Heart right ventricle (tissue), 16 donors: ENCODE measurements around the gene MAGI2. TPM values are rescaled to one million over a fixed set of nuclear protein-coding genes. Genes with fewer than 3 reads are reported as not detected.

ENCODE experiments used
- ATAC-seq, 8 donors: fragments of 200-7000 bp; cut with Tn5 transposase; one replicate each; pipeline ENCODE4 v1.9.1; 2020; ENCODE audit warnings: mild to moderate bottlenecking in 8 of 8, moderate library complexity in 8 of 8, moderate number of reproducible peaks in 1 of 8
- DNase-seq, 2 donors: peaks; one replicate each; pipeline ENCODE4 v3.0.0-alpha.2; 2020
- H3K27ac ChIP-seq, 10 donors: fragments of 200-600 bp; sonication (generic) in 2 of 10; one replicate each; pipeline versions ENCODE4 v1.5.0 to v1.8.0; 2020 to 2022; ENCODE audit warnings: mild to moderate bottlenecking in 3 of 10
- H3K27me3 ChIP-seq, 7 donors: fragments of 200-600 bp; one replicate each; pipeline ENCODE4 v1.8.0; 2021 to 2022; ENCODE audit warnings: mild to moderate bottlenecking in 2 of 7
- H3K36me3 ChIP-seq, 9 donors: fragments of 200-600 bp; sonication (generic) in 1 of 9; one replicate each; pipeline versions ENCODE4 v1.5.0 to v1.8.0; 2020 to 2022; ENCODE audit warnings: mild to moderate bottlenecking in 2 of 9
- H3K4me1 ChIP-seq, 9 donors: fragments of 200-600 bp; sonication (generic) in 1 of 9; one replicate each; pipeline versions ENCODE4 v1.5.0 to v1.8.0; 2020 to 2022; ENCODE audit warnings: mild to moderate bottlenecking in 4 of 9
- H3K4me3 ChIP-seq, 10 donors: fragments of 200-600 bp; sonication (generic) in 2 of 10; one replicate each; pipeline versions ENCODE4 v1.5.0 to v1.8.0; 2020 to 2022; ENCODE audit warnings: mild to moderate bottlenecking in 7 of 10, moderate library complexity in 2 of 10
- H3K9me3 ChIP-seq, 11 donors: fragments of 200-600 bp in 10 of 11; sonication (generic) in 2 of 11; one replicate each; pipeline versions ENCODE4 v1.5.0 to v1.8.0; 2013 to 2022; ENCODE audit warnings: mild to moderate bottlenecking in 2 of 11, control low read depth in 1 of 11, moderate library complexity in 1 of 11
- CTCF ChIP-seq, 9 donors: fragments of 200-600 bp; sonication (generic) in 2 of 9; IDR thresholded peaks; one replicate each; pipeline versions ENCODE4 v1.5.0 to v1.8.0; 2021 to 2022; ENCODE audit warnings: antibody characterized with exemption in 9 of 9, mild to moderate bottlenecking in 5 of 9, moderate library complexity in 1 of 9
- WGBS, 2 donors: extraction: QIAGEN DNeasy Blood & Tissue Kit; methylation state at CpG; one replicate each; pipeline ENCODE4 v1.1.7; 2013; ENCODE audit warnings: inconsistent platforms in 1 of 2; 5-methylcytosine and 5-hydroxymethylcytosine counted together
- intact Hi-C, 10 donors: fragments of 100-400 bp; cut with DNase I; formaldehyde crosslinking; loops; one replicate each; pipeline versions ENCODE4 v1.11.1 to v1.14.2; 2022
- polyA plus RNA-seq, 2 donors: library from polyadenylated mRNA; stranded (reverse); fragments of 200-250 nt; gene quantifications; one replicate each; pipeline ENCODE4 v1.2.3, GENCODE V29; 2013
- total RNA-seq, 10 donors: library from RNA; stranded (reverse); fragmentation: NEBNext Ultra II Directional in 3 of 10; extraction: Animal tissue kit (Norgen Biotek cat#: 25700) in 3 of 10; gene quantifications; one replicate each; pipeline versions ENCODE4 v1.2.1 to v1.2.4, GENCODE V29; 2021 to 2023
- donor health status: Arrhythmogenic right ventricular cardiomyopathy.
- donor health status: ischemic (EF 13 %, LVEDD 7.1; RV severe dilation, severe dysfunction).
- donor health status: healthy with polysubstance abuse.
- donor health status: DM: no; HTN: yes; CAD: no.
- donor health status: DM: no; HTN: no; CAD: no.
- donor health status: ischemic (EF 25% LVEDD 6.9; RV normal size, moderate dysfunction).
- donor health status: ischemic (EF 25% LVEDD 5.7; RV mildly dilated, moderate dysfunction).
- donor health status: healthy.
- donor health status: DM: yes; HTN: yes; CAD: no.
- donor health status: Ischemic cardiomyopathy.
- donor health status: ischemic (EF 35%, LVEDD 5.7; RV mildly dilated, moderate dysfunction).
- donor health status: nonischemic (EF 11% LVEDD 7.7; RV severe dilation, severe dysfunction).
- donor health status: DM: yes; HTN: yes; CAD: no.
- donor health status: PGD.
- donor health status: ischemic (EF 29% LVEDD 5.4; RV normal size, mild dysfunction).
- donor health status: nonischemic (EF 23%, LVEDD 6.1; RV moderate dilation, normal function).

Gene MAGI2
- total and polyA plus RNA-seq, 12 donors = 0.83 to 6.0 (median 4.1) TPM

GRCh38 chr7:79060498-79060897, 393.0 kb downstream of the MAGI2 start:
- H3K4me3 ChIP-seq = no peak overlapping the region
- no peaks in the 10 kb centered on the region for H3K27me3 ChIP-seq
- DNase-seq (no peak), ATAC-seq (no peak)
- intact Hi-C loops = loop anchor here in 1 of 10 donors (5.0 kb wide), 1 partner anchor 33 kb away; no protein-coding TSS in a partner anchor
- peaks cover 0 to 8% (median 0%) of the 10 kb centered on the region in 11 donors for H3K9me3 ChIP-seq
- no peak overlapping the region for H3K27ac ChIP-seq
- TF ChIP-seq CTCF (IDR thresholded peaks at IDR 0.05) = no peak
- peaks cover 0 to 4% (median 0%) of the 10 kb centered on the region in 9 donors for H3K4me1 ChIP-seq
- H3K36me3 ChIP-seq = no peaks in the 10 kb centered on the region
- 67 to 70% methylated on average over 3 of the region's 3 CpGs for whole genome bisulfite sequencing, 2 donors

- Histone ChIP-seq H3K27me3 (no peaks in the 10 kb centered on the region), H3K27ac (no peak overlapping the region), H3K36me3 (no peaks in the 10 kb centered on the region), H3K4me3 (no peak overlapping the region), H3K4me1 (no peaks in the 10 kb centered on the region), H3K9me3 (no peaks in the 10 kb centered on the region)
- ATAC-seq (no peak), DNase-seq (no peak)
- TF ChIP-seq CTCF (IDR thresholded peaks at IDR 0.05) = no peak
- WGBS, 2 donors = 74 to 79% methylated on average over 6 of the region's 6 CpGs
- intact Hi-C loops = no loop called here
Observed at GRCh38 chr7:79055722-79056415, 397.6 kb downstream of the MAGI2 start.

- no peak for DNase-seq
- intact Hi-C loops = no loop called here
- Histone ChIP-seq H3K27me3 (no peaks in the 10 kb centered on the region), H3K9me3 (no peaks in the 10 kb centered on the region), H3K27ac (no peak overlapping the region), H3K36me3 (no peaks in the 10 kb centered on the region), H3K4me1 (no peaks in the 10 kb centered on the region), H3K4me3 (no peak overlapping the region)
- WGBS, 2 donors = 60 to 72% methylated on average over 2 of the region's 2 CpGs
- TF ChIP-seq CTCF (IDR thresholded peaks at IDR 0.05) = no peak
- no peak for ATAC-seq
Observed at GRCh38 chr7:79051915-79052314, 401.6 kb downstream of the MAGI2 start.

- no peak overlapping the region for H3K4me3 ChIP-seq
- H3K9me3 ChIP-seq = no peaks in the 10 kb centered on the region
- TF ChIP-seq CTCF (IDR thresholded peaks at IDR 0.05) = no peak
- intact Hi-C loops = no loop called here
- H3K27ac ChIP-seq = no peak overlapping the region
- ATAC-seq (no peak), DNase-seq (no peak)
- no peaks in the 10 kb centered on the region for H3K27me3 ChIP-seq
- no peaks in the 10 kb centered on the region for H3K36me3 ChIP-seq
- H3K4me1 ChIP-seq = no peaks in the 10 kb centered on the region
- 71 to 86% methylated on average over 5 of the region's 5 CpGs for WGBS, 2 donors
Observed at GRCh38 chr7:79050603-79051002, 402.9 kb downstream of the MAGI2 start.
